Panc1 (cell line): ENCODE measurements around the gene OR2T29. TPM values are rescaled to one million over a fixed set of nuclear protein-coding genes. Genes with fewer than 3 reads are reported as not detected.
"Not testable (repeated sequence)": the region's sequence is repeated elsewhere in the genome, so short reads cannot be mapped to it uniquely, and the experiment has no call there.

Source experiments
- ATAC-seq: fragments of 200-7000 bp; cut with Tn5 transposase; 2 replicates; pipeline ENCODE4 v1.9.1; 2020; ENCODE audit warnings: mild to moderate bottlenecking, moderate library complexity
- BruUV-seq: library from RNA; stranded (reverse); fragments of 400-500 nt; replicated peaks from 2 replicates; lab custom pipeline; 2021; lab: Mats Ljungman, UMichigan
- CTCF ChIA-PET: fragments of 300-600 bp; sonication (Branson Sonifier 250); formaldehyde crosslinking; loops from one replicate; lab custom pipeline; 2022; ENCODE audit warnings: antibody characterized with exemption; lab: Charles Lee
- POLR2A ChIA-PET: fragments of 300-600 bp; sonication (Branson Sonifier 250); formaldehyde crosslinking; loops from one replicate; lab custom pipeline; 2022; ENCODE audit warnings: antibody characterized with exemption; lab: Charles Lee
- DNase-seq: peaks from one replicate; pipeline ENCODE4 v3.0.0-alpha.2; 2010; ENCODE audit warnings: low read depth, low spot score
- H3K27ac ChIP-seq: 2 replicates; pipeline ENCODE4 v1.5.1; 2011; ENCODE audit warnings: mild to moderate bottlenecking, low read length, inconsistent platforms
- H3K27me3 ChIP-seq: fragments of 200-500 bp; sonication (Bioruptor generic); 2 replicates; pipeline ENCODE4 v1.6.0; 2014; ENCODE audit warnings: low read length, inconsistent platforms; ENCODE audit not compliant: control insufficient read depth, insufficient read depth
- H3K36me3 ChIP-seq: fragments of 200-500 bp; sonication (Bioruptor generic); 2 replicates; pipeline ENCODE4 v1.5.1; 2014; ENCODE audit warnings: inconsistent platforms, mild to moderate bottlenecking, low read length, moderate library complexity; ENCODE audit not compliant: control insufficient read depth, insufficient read depth
- H3K4me1 ChIP-seq: 2 replicates; pipeline ENCODE4 v1.5.1; 2011; ENCODE audit warnings: inconsistent platforms, mild to moderate bottlenecking, low read length, moderate library complexity; ENCODE audit not compliant: control insufficient read depth, insufficient read depth
- H3K4me3 ChIP-seq, 2 experiments: 2 replicates each; pipeline ENCODE4 v1.5.1; 2011 to 2012; ENCODE audit warnings: low read depth in 2 of 2, low read length in 2 of 2, mild to moderate bottlenecking in 2 of 2, inconsistent platforms in 1 of 2, moderate library complexity in 1 of 2
- H3K9me3 ChIP-seq: fragments of 200-500 bp; sonication (Bioruptor generic); 2 replicates; pipeline ENCODE4 v1.5.1; 2014; ENCODE audit warnings: low read depth, mild to moderate bottlenecking, inconsistent platforms, low read length, moderate library complexity; ENCODE audit not compliant: control insufficient read depth, insufficient read depth
- in situ Hi-C: cut with HindIII; loops from 2 replicates; pipeline ENCODE4 v1.10.0; 2016; ENCODE audit warnings: low sequenced_read_pairs, low pct_unique_long_range_greater_than_20kb
- intact Hi-C: fragments of 100-400 bp; cut with micrococcal nuclease; formaldehyde crosslinking; loops from one replicate; pipeline ENCODE4 v1.10.0; 2022; ENCODE audit not compliant: unreplicated experiment
- total RNA-seq: library from RNA; stranded (reverse); gene quantifications from one replicate; pipeline ENCODE4 v1.2.1, GENCODE V29; 2021; ENCODE audit not compliant: unreplicated experiment

Gene OR2T29
- total RNA-seq, 1 experiment from 2014 or later, result not detected

GRCh38 chr1:248569049-248569448 lies 6.5 kb upstream of the OR2T29 start:
- POLR2A ChIA-PET, result not testable (repeated sequence)

GRCh38 chr1:248565530-248566373 lies 3.2 kb upstream of the OR2T29 start:
- in situ Hi-C loops, BruUV-seq, ATAC-seq, H3K27ac ChIP-seq, H3K27me3 ChIP-seq, CTCF ChIA-PET, H3K9me3 ChIP-seq, intact Hi-C loops, H3K36me3 ChIP-seq, POLR2A ChIA-PET, H3K4me1 ChIP-seq, DNase-seq, H3K4me3 ChIP-seq: not testable (repeated sequence)

More at GRCh38 chr1:248569049-248569448, 6.5 kb upstream of the OR2T29 start:
- H3K4me3 ChIP-seq, DNase-seq, H3K36me3 ChIP-seq, H3K4me1 ChIP-seq, BruUV-seq, H3K9me3 ChIP-seq, H3K27me3 ChIP-seq, ATAC-seq, in situ Hi-C loops, CTCF ChIA-PET, H3K27ac ChIP-seq, intact Hi-C loops: not testable (repeated sequence)

- intact Hi-C loops, ATAC-seq, DNase-seq, H3K36me3 ChIP-seq, BruUV-seq, H3K4me3 ChIP-seq, in situ Hi-C loops, H3K27ac ChIP-seq, CTCF ChIA-PET, H3K9me3 ChIP-seq, H3K4me1 ChIP-seq, H3K27me3 ChIP-seq, POLR2A ChIA-PET: not testable (repeated sequence)
Observed at GRCh38 chr1:248551027-248551426, 11.5 kb downstream of the OR2T29 start.

GRCh38 chr1:248547383-248547782 lies 15.2 kb downstream of the OR2T29 start:
- H3K27me3 ChIP-seq, intact Hi-C loops, H3K4me1 ChIP-seq, BruUV-seq, in situ Hi-C loops, POLR2A ChIA-PET, H3K9me3 ChIP-seq, ATAC-seq, DNase-seq, CTCF ChIA-PET, H3K36me3 ChIP-seq, H3K4me3 ChIP-seq, H3K27ac ChIP-seq: not testable (repeated sequence)

- H3K36me3 ChIP-seq, POLR2A ChIA-PET, CTCF ChIA-PET, BruUV-seq, in situ Hi-C loops, DNase-seq, ATAC-seq, H3K9me3 ChIP-seq, H3K4me3 ChIP-seq, intact Hi-C loops, H3K4me1 ChIP-seq, H3K27me3 ChIP-seq, H3K27ac ChIP-seq: not testable (repeated sequence)
Observed at GRCh38 chr1:248537449-248537848, 25.1 kb downstream of the OR2T29 start.
